ENCODE results near the gene SLC29A4.

The SLC29A4 gene, protein sequence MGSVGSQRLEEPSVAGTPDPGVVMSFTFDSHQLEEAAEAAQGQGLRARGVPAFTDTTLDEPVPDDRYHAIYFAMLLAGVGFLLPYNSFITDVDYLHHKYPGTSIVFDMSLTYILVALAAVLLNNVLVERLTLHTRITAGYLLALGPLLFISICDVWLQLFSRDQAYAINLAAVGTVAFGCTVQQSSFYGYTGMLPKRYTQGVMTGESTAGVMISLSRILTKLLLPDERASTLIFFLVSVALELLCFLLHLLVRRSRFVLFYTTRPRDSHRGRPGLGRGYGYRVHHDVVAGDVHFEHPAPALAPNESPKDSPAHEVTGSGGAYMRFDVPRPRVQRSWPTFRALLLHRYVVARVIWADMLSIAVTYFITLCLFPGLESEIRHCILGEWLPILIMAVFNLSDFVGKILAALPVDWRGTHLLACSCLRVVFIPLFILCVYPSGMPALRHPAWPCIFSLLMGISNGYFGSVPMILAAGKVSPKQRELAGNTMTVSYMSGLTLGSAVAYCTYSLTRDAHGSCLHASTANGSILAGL

DNA sequence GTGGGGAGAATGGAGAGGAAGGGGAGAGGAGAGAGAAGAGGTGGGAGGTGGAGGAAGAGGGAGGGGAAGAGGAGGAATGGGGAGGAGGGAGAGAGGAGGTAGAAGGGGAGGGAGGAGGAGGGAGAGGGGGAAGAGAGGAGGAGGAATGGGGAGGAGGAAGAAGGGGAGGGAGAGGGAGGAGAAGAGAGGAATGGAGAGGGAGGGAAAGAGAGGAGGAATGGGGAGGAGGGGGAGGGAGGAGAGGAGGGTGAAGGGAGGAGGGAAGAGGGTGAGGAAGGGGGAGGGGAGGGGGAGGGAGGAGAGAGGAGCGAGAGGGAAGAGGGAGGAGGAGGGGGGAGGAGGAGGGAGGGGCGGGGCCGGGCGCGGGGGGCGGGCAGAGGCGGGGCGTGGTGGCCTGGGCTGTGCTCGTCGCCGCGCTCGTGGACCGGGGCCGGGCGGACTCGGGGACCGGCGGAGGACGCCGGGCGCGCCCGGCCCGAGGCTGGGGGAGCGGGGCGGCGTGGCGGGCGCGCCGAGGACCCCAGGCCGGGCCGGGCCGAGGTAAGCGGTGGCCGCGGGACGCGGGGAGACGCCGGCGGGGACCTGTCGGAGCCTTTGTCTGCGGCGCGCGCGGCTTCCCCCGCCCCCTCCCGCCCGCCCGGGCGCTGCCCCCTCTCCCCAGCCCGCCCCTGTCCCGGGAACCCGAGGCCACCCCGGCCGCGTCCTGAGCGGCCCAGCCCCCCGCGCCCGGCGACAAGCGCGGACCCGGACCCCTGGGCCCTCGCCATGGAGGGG lies at the start of gene SLC29A4:
Gene SLC29A4, plus strand, starts transcription at position 401 of the 774 bp plus-strand sequence. CDS start 4,874 bp downstream, outside the sequence.
- DNase-seq (ENCODE audit: low spot score): peak; percentile 72
- TF ChIP-seq, protein P1, sequence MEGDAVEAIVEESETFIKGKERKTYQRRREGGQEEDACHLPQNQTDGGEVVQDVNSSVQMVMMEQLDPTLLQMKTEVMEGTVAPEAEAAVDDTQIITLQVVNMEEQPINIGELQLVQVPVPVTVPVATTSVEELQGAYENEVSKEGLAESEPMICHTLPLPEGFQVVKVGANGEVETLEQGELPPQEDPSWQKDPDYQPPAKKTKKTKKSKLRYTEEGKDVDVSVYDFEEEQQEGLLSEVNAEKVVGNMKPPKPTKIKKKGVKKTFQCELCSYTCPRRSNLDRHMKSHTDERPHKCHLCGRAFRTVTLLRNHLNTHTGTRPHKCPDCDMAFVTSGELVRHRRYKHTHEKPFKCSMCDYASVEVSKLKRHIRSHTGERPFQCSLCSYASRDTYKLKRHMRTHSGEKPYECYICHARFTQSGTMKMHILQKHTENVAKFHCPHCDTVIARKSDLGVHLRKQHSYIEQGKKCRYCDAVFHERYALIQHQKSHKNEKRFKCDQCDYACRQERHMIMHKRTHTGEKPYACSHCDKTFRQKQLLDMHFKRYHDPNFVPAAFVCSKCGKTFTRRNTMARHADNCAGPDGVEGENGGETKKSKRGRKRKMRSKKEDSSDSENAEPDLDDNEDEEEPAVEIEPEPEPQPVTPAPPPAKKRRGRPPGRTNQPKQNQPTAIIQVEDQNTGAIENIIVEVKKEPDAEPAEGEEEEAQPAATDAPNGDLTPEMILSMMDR (IDR thresholded peaks at IDR 0.05; ENCODE audit: borderline replicate concordance, control extremely low read depth, extremely low read depth, insufficient read depth, missing control alignments): no peak
- in situ Hi-C loops (cut with MboI; ENCODE audit: low sequenced_read_pairs, unreplicated experiment): no loop called here

DNA sequence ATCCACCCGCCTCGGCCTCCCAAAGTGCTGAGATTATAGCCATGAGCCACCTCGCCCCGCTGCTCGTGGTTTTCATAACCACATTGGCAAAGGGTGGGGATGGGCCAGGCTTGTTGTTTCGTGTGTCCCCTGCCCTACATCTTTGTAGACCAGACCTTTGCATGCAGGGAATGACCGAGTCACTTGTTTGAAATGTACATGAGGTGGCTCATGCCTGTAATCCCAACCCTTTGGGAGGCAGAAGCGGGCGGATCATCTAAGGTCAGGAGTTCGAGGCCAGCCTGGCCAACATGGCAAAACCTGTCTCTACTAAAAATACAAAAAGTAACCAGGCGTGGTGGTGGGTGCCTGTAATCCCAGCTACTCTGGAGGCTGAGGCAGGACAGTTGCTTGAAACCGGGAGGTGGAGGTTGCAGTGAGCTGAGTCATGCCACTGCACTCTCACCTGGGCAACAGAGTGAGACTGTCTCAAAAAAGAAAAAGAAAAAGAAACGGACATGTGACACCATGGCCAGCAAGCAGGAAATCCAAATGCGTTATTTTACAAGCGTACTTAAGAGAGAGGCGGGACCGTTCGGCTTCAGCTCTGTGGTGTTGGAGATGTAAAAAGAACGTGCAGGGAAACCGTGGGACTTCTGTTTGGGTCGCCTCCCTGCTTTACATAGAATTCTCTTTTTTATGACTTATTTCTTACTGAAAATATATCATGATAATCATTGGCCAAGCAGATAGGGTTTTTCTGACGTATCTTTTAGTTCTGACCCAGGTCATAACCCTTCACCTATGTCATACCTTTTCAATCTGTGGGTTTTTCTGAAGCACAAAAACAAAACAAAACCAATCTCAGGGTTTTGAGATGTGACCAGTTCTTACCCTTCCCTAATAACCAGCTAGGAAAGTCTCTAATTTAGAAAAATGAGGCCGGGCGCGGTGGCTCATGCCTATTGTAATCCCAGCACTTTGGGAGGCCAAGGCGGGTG lies 47.6 kb upstream of the SLC29A4 start:
- in situ Hi-C loops (cut with MboI; ENCODE audit: low sequenced_read_pairs, unreplicated experiment): no loop called here
- TF ChIP-seq, protein P1 (IDR thresholded peaks at IDR 0.05; ENCODE audit: borderline replicate concordance, control extremely low read depth, extremely low read depth, insufficient read depth, missing control alignments): no peak
- no peak for DNase-seq (ENCODE audit: low spot score)

DNA sequence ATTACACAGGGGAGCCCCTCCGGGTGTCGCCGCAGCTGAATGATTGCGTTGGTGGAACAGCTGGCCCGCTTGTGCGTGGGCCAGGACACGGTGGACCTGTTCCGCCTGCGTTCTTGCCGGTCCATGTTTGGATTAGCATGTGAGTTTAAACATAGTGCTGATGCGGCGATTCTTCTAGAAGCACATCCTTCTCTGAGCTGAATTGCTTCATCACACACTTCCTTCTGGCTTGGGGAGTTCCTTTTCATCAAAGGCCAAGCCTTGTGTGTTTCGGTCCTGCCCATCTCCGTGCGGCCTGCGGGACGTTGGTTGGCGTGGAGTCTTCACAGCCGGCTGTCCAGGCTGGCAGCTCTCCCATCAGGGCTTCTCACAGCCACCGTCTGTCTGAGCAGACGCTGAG lies 45.5 kb upstream of the SLC29A4 start:
- peak; percentile 48 for DNase-seq (ENCODE audit: low spot score)
- in situ Hi-C loops (cut with MboI; ENCODE audit: low sequenced_read_pairs, unreplicated experiment): no loop called here

DNA sequence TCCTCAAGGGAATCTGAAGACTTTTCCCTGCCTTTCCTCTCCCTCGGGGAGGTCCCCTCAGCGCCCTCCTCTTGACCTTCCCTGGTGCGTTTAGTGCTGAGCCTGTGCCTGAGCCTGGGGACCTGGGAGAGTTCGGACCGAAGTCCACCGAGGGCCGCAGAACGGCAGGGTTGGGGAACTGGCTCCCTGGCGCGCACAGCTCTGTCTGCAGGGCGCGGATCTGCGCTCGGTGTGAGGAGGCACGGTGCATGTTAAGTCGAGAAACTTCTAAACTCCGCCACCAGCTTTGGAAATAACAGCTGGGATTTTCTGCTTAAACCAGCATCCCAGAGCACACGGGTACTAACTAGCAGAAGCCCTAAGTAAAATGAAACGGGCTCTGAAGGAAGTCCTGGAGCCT lies 44.2 kb upstream of the SLC29A4 start:
- in situ Hi-C loops (cut with MboI; ENCODE audit: low sequenced_read_pairs, unreplicated experiment): no loop called here
- TF ChIP-seq, protein P1 (IDR thresholded peaks at IDR 0.05; ENCODE audit: borderline replicate concordance, control extremely low read depth, extremely low read depth, insufficient read depth, missing control alignments): no peak
- DNase-seq (ENCODE audit: low spot score): no peak

More for the DNA sequence above, 45.5 kb upstream of the SLC29A4 start:
- TF ChIP-seq, protein P1 (IDR thresholded peaks at IDR 0.05; ENCODE audit: borderline replicate concordance, control extremely low read depth, extremely low read depth, insufficient read depth, missing control alignments): no peak

DNA sequence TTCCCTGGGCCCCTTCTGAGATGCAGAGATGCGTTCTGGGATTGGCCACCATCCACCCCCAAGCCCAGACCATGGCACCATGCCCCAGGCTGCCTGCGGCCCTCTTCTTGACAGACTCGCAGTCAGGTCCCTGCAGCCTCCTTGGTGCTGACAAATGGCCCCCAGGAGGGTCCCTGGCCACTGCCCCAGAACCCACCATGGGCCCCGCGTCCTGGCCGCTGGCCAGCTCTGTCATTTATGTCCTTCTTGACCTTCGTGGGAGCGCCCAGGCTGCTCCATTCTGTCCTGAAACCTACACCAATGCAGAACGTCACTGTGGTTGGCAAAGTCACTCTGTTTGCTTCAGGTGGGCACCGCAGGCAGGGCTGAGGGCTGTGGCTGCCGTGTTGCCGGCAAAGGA lies 39.5 kb upstream of the SLC29A4 start:
- DNase-seq (ENCODE audit: low spot score): no peak
- in situ Hi-C loops (cut with MboI; ENCODE audit: low sequenced_read_pairs, unreplicated experiment): no loop called here
- TF ChIP-seq, protein P1 (IDR thresholded peaks at IDR 0.05; ENCODE audit: borderline replicate concordance, control extremely low read depth, extremely low read depth, insufficient read depth, missing control alignments): no peak
